GM12878 (cell line): ENCODE data around the gene SPATA20. TPM values are rescaled to one million over a fixed set of nuclear protein-coding genes. Genes with fewer than 3 reads are reported as not detected.

Experiments used
- ATAC-seq: fragments of 200-7000 bp; cut with Tn5 transposase; 3 replicates; pipeline ENCODE4 v1.9.1; 2020; ENCODE audit warnings: mild to moderate bottlenecking, moderate library complexity
- BruUV-seq: library from RNA; stranded (reverse); fragments of 400-500 nt; replicated peaks from 2 replicates; lab custom pipeline; 2021; lab: Mats Ljungman, UMichigan
- CTCF ChIA-PET: fragments of 300-600 bp; sonication (Branson Sonifier 250); formaldehyde crosslinking; extraction: SDS; loops from one replicate; lab custom pipeline; 2021; ENCODE audit warnings: inconsistent platforms; lab: Yijun Ruan, JAX
- POLR2A ChIA-PET: fragments of 350-600 bp; formaldehyde crosslinking; extraction: SDS; loops from one replicate; lab custom pipeline; 2021; ENCODE audit warnings: inconsistent platforms; lab: Charles Lee
- RAD21 ChIA-PET: fragments of 300-600 bp; sonication (Branson Sonifier 250); formaldehyde crosslinking; loops from one replicate; lab custom pipeline; 2023; ENCODE audit warnings: antibody characterized with exemption; ENCODE audit not compliant: unreplicated experiment; lab: Charles Lee
- SMC1A ChIA-PET: fragments of 300-600 bp; sonication (Branson Sonifier 250); formaldehyde crosslinking; loops from one replicate; lab custom pipeline; 2023; ENCODE audit not compliant: unreplicated experiment, uncharacterized antibody; lab: Charles Lee
- DNase-seq: peaks from one replicate; pipeline ENCODE4 v3.0.0-alpha.2; 2011; ENCODE audit warnings: low read depth, low spot score
- FAIRE-seq: peaks from 3 replicates; lab custom pipeline; 2011; peaks lifted over from hg19 to GRCh38; lab: Jason Lieb, UNC
- H2AFZ ChIP-seq: 2 replicates; pipeline ENCODE4 v1.6.0; 2011; ENCODE audit warnings: low read depth, low read length, control low read depth; ENCODE audit not compliant: control insufficient read depth
- H3K27ac ChIP-seq: 2 replicates; pipeline ENCODE4 v1.5.1; 2011; ENCODE audit warnings: control low read depth; ENCODE audit not compliant: control insufficient read depth, insufficient read depth
- H3K27me3 ChIP-seq, 2 experiments: replicated peaks in 1 of 2; 2 replicates each; pipeline versions ENCODE4 v1.6.0 to v1.6.1; 2011; ENCODE audit warnings: low read length in 1 of 2; ENCODE audit not compliant: control insufficient read depth in 2 of 2, insufficient read depth in 2 of 2
- H3K36me3 ChIP-seq, 2 experiments: 2 replicates each; pipeline ENCODE4 v1.5.1; 2011; ENCODE audit warnings: low read length in 1 of 2; ENCODE audit not compliant: control insufficient read depth in 2 of 2, insufficient read depth in 2 of 2
- H3K4me1 ChIP-seq: 2 replicates; pipeline ENCODE4 v1.6.1; 2011; ENCODE audit warnings: mild to moderate bottlenecking, low read length, moderate library complexity, mixed read lengths; ENCODE audit not compliant: control insufficient read depth, insufficient read depth
- H3K4me2 ChIP-seq: 2 replicates; pipeline ENCODE4 v1.6.0; 2011; ENCODE audit warnings: control low read depth; ENCODE audit not compliant: control insufficient read depth, insufficient read depth
- H3K4me3 ChIP-seq: fragments of 200-600 bp; sonication (generic); 2 replicates; pipeline ENCODE4 v1.5.1; 2016
- H3K79me2 ChIP-seq: 2 replicates; pipeline ENCODE4 v1.6.0; 2011; ENCODE audit warnings: low read length; ENCODE audit not compliant: control insufficient read depth, insufficient read depth
- H3K9ac ChIP-seq: 2 replicates; pipeline ENCODE4 v1.8.0; 2011; ENCODE audit warnings: low read length, control low read depth, mixed read lengths; ENCODE audit not compliant: control insufficient read depth, insufficient read depth
- H3K9me3 ChIP-seq: replicated peaks from 3 replicates; pipeline ENCODE4 v1.5.1; 2011; ENCODE audit warnings: mild to moderate bottlenecking, low read length; ENCODE audit not compliant: control insufficient read depth, insufficient read depth
- H4K20me1 ChIP-seq: 2 replicates; pipeline ENCODE4 v1.6.0; 2011; ENCODE audit not compliant: control insufficient read depth, insufficient read depth
- ATF7 ChIP-seq: fragments of 450-650 bp; IDR thresholded peaks from 2 replicates; pipeline ENCODE4 v1.6.1; 2016; ENCODE audit warnings: low read depth, mild to moderate bottlenecking
- BMI1 ChIP-seq: fragments of 450-650 bp; IDR thresholded peaks from 2 replicates; pipeline ENCODE4 v1.6.1; 2016; ENCODE audit warnings: mild to moderate bottlenecking, moderate library complexity, borderline replicate concordance
- CEBPB ChIP-seq, 2 experiments: fragments of 150-350 bp in 1 of 2; IDR thresholded peaks; 2 replicates each; pipeline ENCODE4 v1.6.1; 2012 to 2014; ENCODE audit warnings: low read depth in 2 of 2, low read length in 2 of 2, borderline replicate concordance in 1 of 2, inconsistent platforms in 1 of 2
- LARP7 ChIP-seq: fragments of 450-650 bp; IDR thresholded peaks from 2 replicates; pipeline ENCODE4 v1.6.1; 2017; ENCODE audit warnings: mild to moderate bottlenecking
- POLR2A ChIP-seq: IDR thresholded peaks from 2 replicates; pipeline ENCODE4 v1.6.1; 2011; ENCODE audit warnings: low read depth, mild to moderate bottlenecking, low read length
- RCOR1 ChIP-seq: conservative IDR thresholded peaks from 2 replicates; pipeline ENCODE4 v1.6.1; 2012; ENCODE audit warnings: low read depth, low read length, improper control_type of control experiment
- RUNX3 ChIP-seq: IDR thresholded peaks from 2 replicates; pipeline ENCODE4 v1.6.1; 2012; ENCODE audit warnings: low read length, inconsistent platforms
- SREBF2 ChIP-seq: IDR thresholded peaks from 2 replicates; pipeline ENCODE4 v1.6.1; 2012; ENCODE audit warnings: mild to moderate bottlenecking, low read length
- SUPT20H ChIP-seq: IDR thresholded peaks from 2 replicates; pipeline ENCODE4 v1.6.1; 2011; ENCODE audit warnings: low read depth, mild to moderate bottlenecking, low read length, moderate library complexity, borderline replicate concordance; ENCODE audit not compliant: control insufficient read depth
- TCF7 ChIP-seq: IDR thresholded peaks from 2 replicates; pipeline ENCODE4 v1.6.1; 2014; ENCODE audit warnings: antibody characterized with exemption, borderline replicate concordance
- YY1 ChIP-seq: IDR thresholded peaks from 2 replicates; pipeline ENCODE4 v1.6.1; 2011; ENCODE audit warnings: low read depth, mild to moderate bottlenecking, low read length
- ZBTB33 ChIP-seq: fragments of 450-650 bp; IDR thresholded peaks from 2 replicates; pipeline ENCODE4 v1.6.1; 2017; ENCODE audit warnings: mild to moderate bottlenecking
- ZNF274 ChIP-seq: IDR thresholded peaks from one replicate; pipeline ENCODE4 v1.8.0; 2011; ENCODE audit not compliant: insufficient read length, insufficient read depth
- ZNF384 ChIP-seq: IDR thresholded peaks from 2 replicates; pipeline ENCODE4 v1.6.1; 2012; ENCODE audit warnings: low read depth, mild to moderate bottlenecking, low read length, improper control_type of control experiment, borderline replicate concordance
- WGBS: methylation state at CpG from one replicate; pipeline ENCODE4 v1.1.6; 2016; ENCODE audit warnings: low lambda C conversion rate; ENCODE audit not compliant: insufficient replicate concordance, insufficient coverage; ENCODE audit errors: missing lambda C conversion rate; 5-methylcytosine and 5-hydroxymethylcytosine counted together
- in situ Hi-C: fragments of 300-500 bp; cut with MboI; formaldehyde crosslinking; loops from 9 replicates; pipeline ENCODE4 v1.14.3; 2018; ENCODE audit warnings: mixed read lengths
- intact Hi-C: fragments of 100-400 bp; cut with micrococcal nuclease; formaldehyde crosslinking; loops from one replicate; pipeline ENCODE4 v1.14.2; 2022; ENCODE audit not compliant: unreplicated experiment
- polyA plus RNA-seq, 11 experiments: library from polyadenylated mRNA; depleted of rRNA in 4 of 11; unstranded in 6 of 11; stranded (reverse) in 5 of 11; fragments of >200 nt; fragmentation: Nextera tagmentation in 4 of 11; fragmentation: Illumina TruSeq in 1 of 11; extraction: Ambion mirVana in 4 of 11; extraction: Trizol in 1 of 11; gene quantifications; 1 replicate in 1 of 11; 2 replicates in 10 of 11; pipeline versions ENCODE4 v1.2.1 to v1.2.3, GENCODE V29; 2011 to 2016; ENCODE audit warnings: inconsistent platforms in 2 of 11, missing spikeins in 2 of 11, low read depth in 1 of 11
- total RNA-seq, 4 experiments: library from RNA; depleted of rRNA in 3 of 4; stranded (reverse); fragments of >200 nt in 3 of 4; fragmentation: Illumina TruSeq in 1 of 4; extraction: Trizol in 1 of 4; gene quantifications; 2 replicates each; pipeline versions ENCODE4 v1.2.1 to v1.2.3, GENCODE V29; 2013 to 2021

SPATA20 gene
- total and polyA plus RNA-seq, 10 of the 15 experiments (the other 5 are each of a cell fraction or from before 2014, with no cell fraction given): 2.1 to 69.8 (median 26.6) TPM

DNA sequence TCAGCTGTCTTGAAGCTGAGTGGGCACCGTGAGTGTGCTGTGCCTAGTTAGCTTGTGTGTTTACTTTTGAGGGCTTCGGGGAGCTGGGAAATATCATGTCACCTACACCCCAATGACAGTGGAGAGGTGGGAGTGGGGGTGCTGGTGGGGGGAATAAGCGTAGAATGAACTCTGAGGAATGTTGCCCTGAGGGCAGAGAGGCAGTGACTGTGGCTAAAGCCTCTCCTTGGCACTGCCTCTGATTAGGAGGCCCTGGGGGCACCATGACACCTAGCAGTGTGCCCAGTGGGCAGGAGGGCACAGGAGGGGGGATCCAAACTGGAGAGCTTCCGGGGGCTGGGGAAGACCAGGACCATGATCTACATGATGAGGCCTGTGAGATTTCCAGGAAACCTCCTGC is 38.4 kb downstream of the SPATA20 start:
- ATAC-seq: no peak
- TF ChIP-seq CEBPB (IDR thresholded peaks at IDR 0.05; ENCODE audit: borderline replicate concordance in 1 of 2, low read depth in 2 of 2, low read length in 2 of 2): no peak
- TF ChIP-seq LARP7: no peak
- no peak for TF ChIP-seq BMI1
- TF ChIP-seq RCOR1: no peak
- TF ChIP-seq POLR2A: no peak
- no peak for TF ChIP-seq YY1
- TF ChIP-seq RUNX3: no peak
- TF ChIP-seq SREBF2: no peak
- TF ChIP-seq ZNF274: no peak
- no peak for TF ChIP-seq TCF7
- TF ChIP-seq SUPT20H: no peak
- TF ChIP-seq ATF7: no peak
- no peak for TF ChIP-seq ZNF384
- TF ChIP-seq ZBTB33: no peak
- WGBS: 11% methylated on average over 4 of the region's 4 CpGs
- Histone ChIP-seq H3K27me3 (peaks cover 2 to 4% of the 10 kb centered on the region in 2 experiments; a peak in 2 of 4 replicates), H3K79me2 (no peaks in the 10 kb centered on the region), H3K4me1 (no peaks in the 10 kb centered on the region), H3K4me2 (no peak overlapping the region), H3K4me3 (no peak overlapping the region), H3K9me3 (no peaks in the 10 kb centered on the region), H3K27ac (no peak overlapping the region), H4K20me1 (no peaks in the 10 kb centered on the region), H2AFZ (no peak overlapping the region), H3K9ac (no peak overlapping the region), H3K36me3 (no peaks in the 10 kb centered on the region)
- ChIA-PET RAD21 (no interaction called here), CTCF (interaction anchor here (1.0 to 1.1 kb wide), 2 partner anchors 10 to 28 kb away, joined by 3 read pairs; no protein-coding TSS in a partner anchor), SMC1A (no interaction called here), POLR2A (no interaction called here)
- in situ Hi-C loops: no loop called here
- no TSS peak for BruUV-seq
- intact Hi-C loops: no loop called here
- DNase-seq: no peak
- FAIRE-seq: no peak
